ENCODE data around the gene RAD18.

DNA sequence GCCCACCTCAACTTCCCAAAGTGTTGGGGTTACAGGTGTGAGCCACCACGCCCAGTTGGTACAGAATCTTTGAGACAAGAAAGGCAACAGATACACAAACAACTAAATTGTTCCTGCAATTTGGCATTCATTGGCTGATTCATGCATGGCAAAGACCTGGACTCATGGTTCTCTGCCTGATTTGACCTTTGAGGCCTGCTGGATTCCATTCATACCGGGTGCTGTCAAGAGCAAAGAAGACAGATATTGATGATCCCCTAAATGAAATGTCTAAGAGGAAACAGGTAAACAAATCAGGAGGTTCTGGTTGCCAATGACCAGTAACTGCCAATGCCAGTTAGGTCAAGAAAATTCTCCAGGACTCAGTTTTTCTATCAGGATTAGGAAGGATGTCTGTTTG lies 43.9 kb upstream of the RAD18 start:
- TF ChIP-seq, protein P1, sequence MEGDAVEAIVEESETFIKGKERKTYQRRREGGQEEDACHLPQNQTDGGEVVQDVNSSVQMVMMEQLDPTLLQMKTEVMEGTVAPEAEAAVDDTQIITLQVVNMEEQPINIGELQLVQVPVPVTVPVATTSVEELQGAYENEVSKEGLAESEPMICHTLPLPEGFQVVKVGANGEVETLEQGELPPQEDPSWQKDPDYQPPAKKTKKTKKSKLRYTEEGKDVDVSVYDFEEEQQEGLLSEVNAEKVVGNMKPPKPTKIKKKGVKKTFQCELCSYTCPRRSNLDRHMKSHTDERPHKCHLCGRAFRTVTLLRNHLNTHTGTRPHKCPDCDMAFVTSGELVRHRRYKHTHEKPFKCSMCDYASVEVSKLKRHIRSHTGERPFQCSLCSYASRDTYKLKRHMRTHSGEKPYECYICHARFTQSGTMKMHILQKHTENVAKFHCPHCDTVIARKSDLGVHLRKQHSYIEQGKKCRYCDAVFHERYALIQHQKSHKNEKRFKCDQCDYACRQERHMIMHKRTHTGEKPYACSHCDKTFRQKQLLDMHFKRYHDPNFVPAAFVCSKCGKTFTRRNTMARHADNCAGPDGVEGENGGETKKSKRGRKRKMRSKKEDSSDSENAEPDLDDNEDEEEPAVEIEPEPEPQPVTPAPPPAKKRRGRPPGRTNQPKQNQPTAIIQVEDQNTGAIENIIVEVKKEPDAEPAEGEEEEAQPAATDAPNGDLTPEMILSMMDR (IDR thresholded peaks at IDR 0.05) = no peak
- no peak for TF ChIP-seq POLR2A (IDR thresholded peaks at IDR 0.05)
